Natural killer cell (primary cell): Measurements from ENCODE around the gene CD109. TPM values are rescaled to one million over a fixed set of nuclear protein-coding genes. Genes with fewer than 3 reads are reported as not detected.

Source experiments
- ATAC-seq, 3 donors: fragments of 150-1000 bp in 2 of 3; fragments of 200-7000 bp in 1 of 3; cut with Tn5 transposase; 1 replicate in 1 of 3; 2 replicates in 2 of 3; pipeline ENCODE4 v1.10.0; 2021; ENCODE audit warnings: mild to moderate bottlenecking in 2 of 3, moderate library complexity in 2 of 3
- DNase-seq, 2 donors: peaks; one replicate each; pipeline versions ENCODE4 v3.0.0 to v3.0.0-alpha.2; 2013 to 2021; ENCODE audit warnings: mixed read lengths in 1 of 2
- H3K27ac ChIP-seq: one replicate; pipeline ENCODE4 v1.5.1; 2013; ENCODE audit warnings: mild to moderate bottlenecking, low read length
- H3K27me3 ChIP-seq: one replicate; pipeline ENCODE4 v1.6.1; 2013; ENCODE audit warnings: low read length; ENCODE audit not compliant: control insufficient read depth, insufficient read depth
- H3K36me3 ChIP-seq: one replicate; pipeline ENCODE4 v1.6.1; 2013; ENCODE audit warnings: low read length; ENCODE audit not compliant: control insufficient read depth, insufficient read depth
- H3K4me1 ChIP-seq: one replicate; pipeline ENCODE4 v1.6.1; 2013; ENCODE audit warnings: low read length; ENCODE audit not compliant: control insufficient read depth, insufficient read depth
- H3K4me3 ChIP-seq: one replicate; pipeline ENCODE4 v1.5.1; 2013; ENCODE audit warnings: low read length
- H3K9me3 ChIP-seq: one replicate; pipeline ENCODE4 v1.6.1; 2013; ENCODE audit warnings: low read length; ENCODE audit not compliant: control insufficient read depth, insufficient read depth
- H3K27ac Mint-ChIP-seq, 2 donors: one replicate each; pipeline ENCODE4 v1.8.0; 2022; ENCODE audit warnings: mild to moderate bottlenecking in 2 of 2, mixed read lengths in 2 of 2, moderate library complexity in 1 of 2
- H3K27me3 Mint-ChIP-seq, 2 donors: one replicate each; pipeline ENCODE4 v1.8.0; 2022; ENCODE audit warnings: low read depth in 2 of 2, mixed read lengths in 2 of 2
- H3K36me3 Mint-ChIP-seq: one replicate; pipeline ENCODE4 v1.8.0; 2022; ENCODE audit warnings: mixed read lengths
- H3K4me1 Mint-ChIP-seq, 2 donors: one replicate each; pipeline ENCODE4 v1.8.0; 2022; ENCODE audit warnings: mixed read lengths in 2 of 2
- H3K4me3 Mint-ChIP-seq: one replicate; pipeline ENCODE4 v1.8.0; 2022; ENCODE audit warnings: mild to moderate bottlenecking, moderate library complexity, mixed read lengths
- H3K9me3 Mint-ChIP-seq, 2 donors: one replicate each; pipeline ENCODE4 v1.8.0; 2022; ENCODE audit warnings: mixed read lengths in 2 of 2
- CTCF ChIP-seq: fragments of 200-600 bp; IDR thresholded peaks from one replicate; pipeline ENCODE4 v1.8.0; 2022; ENCODE audit warnings: antibody characterized with exemption
- WGBS: methylation state at CpG from one replicate; pipeline ENCODE4 v1.1.7; 2013; ENCODE audit warnings: missing lambda C conversion rate; ENCODE audit not compliant: insufficient coverage; 5-methylcytosine and 5-hydroxymethylcytosine counted together
- intact Hi-C: fragments of 100-400 bp; cut with micrococcal nuclease; formaldehyde crosslinking; loops from one replicate; pipeline ENCODE4 v1.14.2; 2022
- total RNA-seq, 4 donors: library from RNA; stranded (reverse); fragments of 120-200 nt in 1 of 4; gene quantifications; one replicate each; pipeline versions ENCODE4 v1.2.3 to v1.2.4, GENCODE V29; 2013 to 2022

CD109 gene
- total RNA-seq, 3 donors from 2014 or later (not counting 1 experiment from before 2014, with no cell fraction given) = 0.24 to 0.88 (median 0.83) TPM

GRCh38 chr6:73652637-73653570 lies 43.1 kb upstream of the CD109 start:
- WGBS = under 1% methylated on average over 27 of the region's 32 CpGs
- TF ChIP-seq CTCF = peak; percentile 58
- no peaks in the 10 kb centered on the region for H3K36me3 Mint-ChIP-seq
- DNase-seq (peak; percentile 57 to 87), ATAC-seq (peak; percentile 37 to 55 (median 44))
- Histone ChIP-seq H3K4me3 (peak overlapping the region; percentile 81), H3K9me3 (no peaks in the 10 kb centered on the region), H3K4me1 (peaks cover 16% of the 10 kb centered on the region), H3K36me3 (no peaks in the 10 kb centered on the region), H3K27me3 (no peaks in the 10 kb centered on the region), H3K27ac (peak overlapping the region; percentile 95)
- H3K27ac Mint-ChIP-seq = peak overlapping the region; percentile 94 to 98
- H3K27me3 Mint-ChIP-seq = no peaks in the 10 kb centered on the region
- intact Hi-C loops = loop anchor here (2.0 to 5.0 kb wide), 3 partner anchors 66 to 138 kb away; no protein-coding TSS in a partner anchor
- H3K4me3 Mint-ChIP-seq = peak overlapping the region; percentile 92
- no peaks in the 10 kb centered on the region for H3K9me3 Mint-ChIP-seq
- H3K4me1 Mint-ChIP-seq = peaks cover 42 to 46% of the 10 kb centered on the region in 2 donors

GRCh38 chr6:73653571-73654424 lies 42.2 kb upstream of the CD109 start, which contains the start of gene SLC17A5:
Gene SLC17A5, minus strand, starts transcription at chr6:73653992. Its CDS starts 106 bp downstream, at chr6:73653886.
- Mint-ChIP-seq H3K9me3 (no peaks in the 10 kb centered on the region), H3K27me3 (no peaks in the 10 kb centered on the region), H3K4me1 (peaks cover 47 to 50% of the 10 kb centered on the region in 2 donors), H3K4me3 (peak within 1 kb of the TSS; percentile 96), H3K36me3 (no peaks in the 10 kb centered on the region), H3K27ac (peak within 1 kb of the TSS; percentile 94 to 98)
- ATAC-seq (peak; percentile 84 to 95 (median 86)), DNase-seq (peak; percentile 84 to 93)
- Histone ChIP-seq H3K27ac (peak within 1 kb of the TSS; percentile 95), H3K36me3 (no peaks in the 10 kb centered on the region), H3K9me3 (no peaks in the 10 kb centered on the region), H3K4me3 (peak within 1 kb of the TSS; percentile 81), H3K4me1 (peaks cover 16% of the 10 kb centered on the region), H3K27me3 (no peaks in the 10 kb centered on the region)
- WGBS = under 1% methylated on average over 90 of the region's 90 CpGs
- intact Hi-C loops = loop anchor here (2.0 to 5.0 kb wide), 4 partner anchors 66 to 1631 kb away; partner anchors contain the start of gene TMEM30A
- TF ChIP-seq CTCF = no peak

DNA sequence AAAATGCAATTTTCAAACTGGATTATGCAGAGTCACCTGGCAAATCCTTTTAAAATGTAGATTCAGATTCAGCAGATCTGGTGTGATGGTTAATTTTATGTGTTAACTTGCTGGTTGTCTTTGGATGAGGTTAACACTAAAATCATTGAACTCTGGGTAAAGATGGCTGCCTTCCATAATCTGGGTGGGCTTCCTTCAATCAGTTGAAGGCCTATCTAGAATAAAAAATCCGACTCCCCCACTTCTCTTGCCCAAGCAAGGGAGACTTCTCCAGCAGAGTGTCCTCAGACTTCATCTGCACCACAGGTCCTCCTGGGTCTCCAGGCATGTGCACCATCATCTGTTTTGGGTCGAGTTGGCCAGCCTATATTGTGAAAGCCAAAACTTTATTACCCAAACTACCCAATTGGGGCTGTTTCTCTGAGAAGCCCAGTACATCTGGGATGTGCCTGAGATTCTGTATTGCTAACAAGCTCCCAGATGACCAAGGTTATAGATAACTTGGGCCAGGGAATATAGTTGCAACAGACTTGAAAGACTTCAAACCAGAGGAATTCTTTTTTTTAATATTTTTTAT lies 40.6 kb upstream of the CD109 start:
- H3K4me1 ChIP-seq = peaks cover 16% of the 10 kb centered on the region
- Mint-ChIP-seq H3K36me3 (no peaks in the 10 kb centered on the region), H3K4me3 (peak overlapping the region; percentile 96), H3K27ac (peak overlapping the region; percentile 94 to 98), H3K4me1 (peaks cover 47 to 50% of the 10 kb centered on the region in 2 donors), H3K9me3 (no peaks in the 10 kb centered on the region), H3K27me3 (no peaks in the 10 kb centered on the region)
- DNase-seq = no peak
- no peak for ATAC-seq
- H3K27me3 ChIP-seq = no peaks in the 10 kb centered on the region
- no peaks in the 10 kb centered on the region for H3K36me3 ChIP-seq
- 95% methylated on average over 2 of the region's 2 CpGs for WGBS
- H3K9me3 ChIP-seq = no peaks in the 10 kb centered on the region
- H3K4me3 ChIP-seq = peak overlapping the region; percentile 81
- H3K27ac ChIP-seq = peak overlapping the region; percentile 95
- no peak for TF ChIP-seq CTCF
- intact Hi-C loops = loop anchor here (2.0 kb wide), 1 partner anchor 1629 kb away; the partner anchor contains the start of gene TMEM30A
